Natural killer cell (primary cell): ENCODE data around the gene STT3B. TPM values are rescaled to one million over a fixed set of nuclear protein-coding genes. Genes with fewer than 3 reads are reported as not detected.

Experiments
- ATAC-seq, 3 donors: fragments of 150-1000 bp in 2 of 3; fragments of 200-7000 bp in 1 of 3; cut with Tn5 transposase; 1 replicate in 1 of 3; 2 replicates in 2 of 3; pipeline ENCODE4 v1.10.0; 2021; ENCODE audit warnings: mild to moderate bottlenecking in 2 of 3, moderate library complexity in 2 of 3
- DNase-seq, 2 donors: peaks; one replicate each; pipeline versions ENCODE4 v3.0.0 to v3.0.0-alpha.2; 2013 to 2021; ENCODE audit warnings: mixed read lengths in 1 of 2
- H3K27ac ChIP-seq: one replicate; pipeline ENCODE4 v1.5.1; 2013; ENCODE audit warnings: mild to moderate bottlenecking, low read length
- H3K27me3 ChIP-seq: one replicate; pipeline ENCODE4 v1.6.1; 2013; ENCODE audit warnings: low read length; ENCODE audit not compliant: control insufficient read depth, insufficient read depth
- H3K36me3 ChIP-seq: one replicate; pipeline ENCODE4 v1.6.1; 2013; ENCODE audit warnings: low read length; ENCODE audit not compliant: control insufficient read depth, insufficient read depth
- H3K4me1 ChIP-seq: one replicate; pipeline ENCODE4 v1.6.1; 2013; ENCODE audit warnings: low read length; ENCODE audit not compliant: control insufficient read depth, insufficient read depth
- H3K4me3 ChIP-seq: one replicate; pipeline ENCODE4 v1.5.1; 2013; ENCODE audit warnings: low read length
- H3K9me3 ChIP-seq: one replicate; pipeline ENCODE4 v1.6.1; 2013; ENCODE audit warnings: low read length; ENCODE audit not compliant: control insufficient read depth, insufficient read depth
- H3K27ac Mint-ChIP-seq, 2 donors: one replicate each; pipeline ENCODE4 v1.8.0; 2022; ENCODE audit warnings: mild to moderate bottlenecking in 2 of 2, mixed read lengths in 2 of 2, moderate library complexity in 1 of 2
- H3K27me3 Mint-ChIP-seq, 2 donors: one replicate each; pipeline ENCODE4 v1.8.0; 2022; ENCODE audit warnings: low read depth in 2 of 2, mixed read lengths in 2 of 2
- H3K36me3 Mint-ChIP-seq: one replicate; pipeline ENCODE4 v1.8.0; 2022; ENCODE audit warnings: mixed read lengths
- H3K4me1 Mint-ChIP-seq, 2 donors: one replicate each; pipeline ENCODE4 v1.8.0; 2022; ENCODE audit warnings: mixed read lengths in 2 of 2
- H3K4me3 Mint-ChIP-seq: one replicate; pipeline ENCODE4 v1.8.0; 2022; ENCODE audit warnings: mild to moderate bottlenecking, moderate library complexity, mixed read lengths
- H3K9me3 Mint-ChIP-seq, 2 donors: one replicate each; pipeline ENCODE4 v1.8.0; 2022; ENCODE audit warnings: mixed read lengths in 2 of 2
- WGBS: methylation state at CpG from one replicate; pipeline ENCODE4 v1.1.7; 2013; ENCODE audit warnings: missing lambda C conversion rate; ENCODE audit not compliant: insufficient coverage; 5-methylcytosine and 5-hydroxymethylcytosine counted together
- intact Hi-C: fragments of 100-400 bp; cut with micrococcal nuclease; formaldehyde crosslinking; loops from one replicate; pipeline ENCODE4 v1.14.2; 2022
- total RNA-seq, 4 donors: library from RNA; stranded (reverse); fragments of 120-200 nt in 1 of 4; gene quantifications; one replicate each; pipeline versions ENCODE4 v1.2.3 to v1.2.4, GENCODE V29; 2013 to 2022
- TF ChIP-seq, protein P1 (sequence below): fragments of 200-600 bp; IDR thresholded peaks from one replicate; pipeline ENCODE4 v1.8.0; 2022; ENCODE audit warnings: antibody characterized with exemption

STT3B gene
- total RNA-seq, 3 donors from 2014 or later (not counting 1 experiment from before 2014, with no cell fraction given): 83.4 to 132 (median 99.0) TPM

DNA sequence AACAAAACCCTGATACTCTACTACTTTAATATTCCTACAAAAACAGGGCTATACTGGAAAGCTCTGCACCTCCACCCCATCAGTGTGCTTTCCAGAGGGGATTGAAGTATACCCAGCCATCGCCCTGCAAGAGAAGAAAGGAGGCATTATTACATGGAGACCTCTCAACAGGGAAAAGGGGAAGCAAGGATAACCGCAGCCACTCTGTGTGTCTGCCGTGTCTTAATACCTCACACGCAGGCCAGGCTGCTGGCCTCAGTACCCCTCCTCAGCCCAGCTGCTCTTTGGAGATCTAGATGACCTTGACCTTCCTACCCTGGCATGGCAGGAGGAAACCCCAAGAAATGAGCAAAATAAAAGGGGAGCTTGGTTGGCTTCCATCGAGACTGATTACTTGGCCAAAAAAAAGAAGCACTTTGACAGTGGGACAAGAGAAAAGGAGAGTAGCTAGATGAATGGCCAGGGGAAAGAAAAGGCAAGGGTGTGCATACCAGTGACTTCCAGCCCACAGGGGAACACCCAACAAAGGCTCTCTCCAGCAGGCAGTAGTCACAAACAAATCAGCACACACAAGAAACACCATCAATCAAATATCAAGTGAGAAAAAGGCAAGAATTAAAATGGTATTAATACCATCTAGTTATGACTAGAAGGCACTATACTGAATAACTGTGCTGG, 129.4 kb downstream of the STT3B start:
- peaks cover 0 to 6% of the 10 kb centered on the region in 2 donors for H3K27me3 Mint-ChIP-seq
- H3K27ac ChIP-seq: no peak overlapping the region
- H3K4me1 ChIP-seq: no peaks in the 10 kb centered on the region
- intact Hi-C loops: no loop called here
- no peak for DNase-seq
- TF ChIP-seq, protein P1, sequence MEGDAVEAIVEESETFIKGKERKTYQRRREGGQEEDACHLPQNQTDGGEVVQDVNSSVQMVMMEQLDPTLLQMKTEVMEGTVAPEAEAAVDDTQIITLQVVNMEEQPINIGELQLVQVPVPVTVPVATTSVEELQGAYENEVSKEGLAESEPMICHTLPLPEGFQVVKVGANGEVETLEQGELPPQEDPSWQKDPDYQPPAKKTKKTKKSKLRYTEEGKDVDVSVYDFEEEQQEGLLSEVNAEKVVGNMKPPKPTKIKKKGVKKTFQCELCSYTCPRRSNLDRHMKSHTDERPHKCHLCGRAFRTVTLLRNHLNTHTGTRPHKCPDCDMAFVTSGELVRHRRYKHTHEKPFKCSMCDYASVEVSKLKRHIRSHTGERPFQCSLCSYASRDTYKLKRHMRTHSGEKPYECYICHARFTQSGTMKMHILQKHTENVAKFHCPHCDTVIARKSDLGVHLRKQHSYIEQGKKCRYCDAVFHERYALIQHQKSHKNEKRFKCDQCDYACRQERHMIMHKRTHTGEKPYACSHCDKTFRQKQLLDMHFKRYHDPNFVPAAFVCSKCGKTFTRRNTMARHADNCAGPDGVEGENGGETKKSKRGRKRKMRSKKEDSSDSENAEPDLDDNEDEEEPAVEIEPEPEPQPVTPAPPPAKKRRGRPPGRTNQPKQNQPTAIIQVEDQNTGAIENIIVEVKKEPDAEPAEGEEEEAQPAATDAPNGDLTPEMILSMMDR: no peak
- H3K9me3 Mint-ChIP-seq: peaks cover 8 to 9% of the 10 kb centered on the region in 2 donors
- no peak overlapping the region for H3K4me3 Mint-ChIP-seq
- H3K36me3 Mint-ChIP-seq: peaks cover 15% of the 10 kb centered on the region
- 82% methylated on average over 5 of the region's 5 CpGs for WGBS
- no peak overlapping the region for H3K4me3 ChIP-seq
- no peak for ATAC-seq
- H3K4me1 Mint-ChIP-seq: no peaks in the 10 kb centered on the region
- H3K27ac Mint-ChIP-seq: no peak overlapping the region
- no peaks in the 10 kb centered on the region for H3K27me3 ChIP-seq
- H3K9me3 ChIP-seq: peaks cover 6% of the 10 kb centered on the region
- H3K36me3 ChIP-seq: no peaks in the 10 kb centered on the region

DNA sequence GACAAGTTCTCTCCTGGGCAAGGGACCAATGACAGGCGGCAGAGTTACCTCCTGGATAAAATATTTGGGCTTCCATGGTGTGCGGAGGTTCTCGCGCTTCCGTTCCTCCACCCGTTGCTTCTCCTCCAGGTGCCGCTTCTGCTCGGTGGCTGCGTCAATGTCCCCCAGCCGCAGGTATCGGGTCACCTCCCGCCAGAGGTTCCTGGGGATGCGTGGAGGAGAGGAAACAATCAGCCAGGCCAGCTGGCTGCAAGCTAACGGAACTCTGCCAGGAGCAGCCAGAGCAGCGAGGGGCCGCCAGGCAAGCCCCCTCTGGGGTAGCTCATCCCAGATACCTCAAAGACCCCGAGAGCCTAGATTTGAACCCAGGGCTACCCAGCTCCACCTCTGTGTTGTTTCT, 131.3 kb downstream of the STT3B start:
- Histone ChIP-seq H3K36me3 (no peaks in the 10 kb centered on the region), H3K27me3 (no peaks in the 10 kb centered on the region), H3K9me3 (peaks cover 6% of the 10 kb centered on the region), H3K4me1 (no peaks in the 10 kb centered on the region), H3K27ac (no peak overlapping the region), H3K4me3 (no peak overlapping the region)
- TF ChIP-seq, protein P1: no peak
- 97% methylated on average over 17 of the region's 17 CpGs for WGBS
- Mint-ChIP-seq H3K9me3 (peaks cover 0 to 2% of the 10 kb centered on the region in 2 donors), H3K27me3 (peaks cover 0 to 6% of the 10 kb centered on the region in 2 donors), H3K4me1 (no peaks in the 10 kb centered on the region), H3K4me3 (no peak overlapping the region), H3K27ac (no peak overlapping the region), H3K36me3 (no peaks in the 10 kb centered on the region)
- ATAC-seq: no peak
- DNase-seq: no peak
- intact Hi-C loops: no loop called here

DNA sequence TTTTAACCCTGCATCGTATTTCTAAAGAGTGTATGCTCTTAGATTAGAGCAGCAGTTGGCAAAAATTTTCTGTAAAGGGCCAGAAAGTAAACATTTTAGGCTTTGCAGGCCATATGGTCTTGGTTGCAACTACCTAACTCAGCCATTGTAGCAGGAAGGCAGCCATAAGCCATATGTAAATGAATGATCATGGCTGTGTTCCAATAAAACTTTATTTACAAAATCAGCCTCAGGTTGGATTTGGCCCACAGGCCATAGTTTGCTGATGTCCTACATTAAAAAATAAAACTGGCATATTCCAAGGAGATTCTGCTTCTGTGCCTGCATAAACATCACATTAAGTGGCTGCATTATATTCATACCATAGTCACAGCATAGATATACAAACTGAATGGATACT, 134.9 kb downstream of the STT3B start:
- intact Hi-C loops: no loop called here
- Mint-ChIP-seq H3K36me3 (no peaks in the 10 kb centered on the region), H3K4me3 (no peak overlapping the region), H3K27ac (no peak overlapping the region), H3K27me3 (no peaks in the 10 kb centered on the region), H3K4me1 (no peaks in the 10 kb centered on the region), H3K9me3 (no peaks in the 10 kb centered on the region)
- ATAC-seq (no peak), DNase-seq (no peak)
- H3K27me3 ChIP-seq: no peaks in the 10 kb centered on the region
- no peaks in the 10 kb centered on the region for H3K4me1 ChIP-seq
- no peaks in the 10 kb centered on the region for H3K36me3 ChIP-seq
- H3K9me3 ChIP-seq: no peaks in the 10 kb centered on the region
- 75% methylated on average over 1 of the region's 1 CpG for WGBS
- TF ChIP-seq, protein P1: no peak
- H3K27ac ChIP-seq: no peak overlapping the region
- no peak overlapping the region for H3K4me3 ChIP-seq

DNA sequence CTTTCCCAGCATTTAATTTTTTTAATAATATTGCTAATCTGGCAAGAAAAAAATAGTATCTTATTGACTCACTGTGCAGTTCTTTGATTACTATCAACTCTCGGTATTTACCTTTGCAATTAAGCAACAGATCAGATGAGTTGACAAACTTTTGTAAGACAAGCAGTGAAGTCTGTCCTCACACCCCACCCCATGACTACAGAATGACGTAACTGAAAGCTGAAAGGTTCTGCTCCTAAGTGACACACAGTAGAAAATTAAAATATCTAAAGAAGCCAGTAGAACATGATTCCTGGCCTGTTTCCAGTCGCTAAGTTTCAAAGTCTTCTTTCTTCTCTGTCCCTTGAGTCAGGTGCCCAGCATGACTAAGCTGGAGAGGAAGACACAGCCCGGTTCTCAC, 135.5 kb downstream of the STT3B start:
- WGBS: 94% methylated on average over 4 of the region's 4 CpGs
- no peak overlapping the region for H3K4me3 ChIP-seq
- Mint-ChIP-seq H3K27ac (no peak overlapping the region), H3K36me3 (no peaks in the 10 kb centered on the region), H3K4me1 (no peaks in the 10 kb centered on the region), H3K4me3 (no peak overlapping the region), H3K27me3 (no peaks in the 10 kb centered on the region), H3K9me3 (no peaks in the 10 kb centered on the region)
- no peaks in the 10 kb centered on the region for H3K9me3 ChIP-seq
- no peak overlapping the region for H3K27ac ChIP-seq
- TF ChIP-seq, protein P1: no peak
- no peaks in the 10 kb centered on the region for H3K27me3 ChIP-seq
- no peak for ATAC-seq
- H3K36me3 ChIP-seq: no peaks in the 10 kb centered on the region
- no peaks in the 10 kb centered on the region for H3K4me1 ChIP-seq
- no peak for DNase-seq
- intact Hi-C loops: no loop called here
